Tibial artery (tissue), 4 donors: ENCODE measurements around the gene SMC5.

ENCODE experiments used
- DNase-seq, 2 donors: peaks; one replicate each; pipeline ENCODE4 v3.0.0-alpha.2; 2019
- H3K27ac ChIP-seq, 2 donors: fragments of 200-600 bp; sonication (generic) in 1 of 2; 1 replicate in 1 of 2; 2 replicates in 1 of 2; pipeline ENCODE4 v1.5.1; 2018 to 2019; ENCODE audit warnings: mild to moderate bottlenecking in 1 of 2
- H3K27me3 ChIP-seq, 2 donors: fragments of 200-600 bp; sonication (generic) in 1 of 2; one replicate each; pipeline versions ENCODE4 v1.5.1 to v1.6.0; 2016 to 2019
- H3K36me3 ChIP-seq, 3 donors: fragments of 200-600 bp; sonication (generic) in 2 of 3; one replicate each; pipeline ENCODE4 v1.5.1; 2016 to 2019; ENCODE audit warnings: mild to moderate bottlenecking in 2 of 3
- H3K4me1 ChIP-seq, 4 donors: fragments of 200-600 bp; sonication (generic) in 2 of 4; 1 replicate in 3 of 4; 2 replicates in 1 of 4; pipeline ENCODE4 v1.5.1; 2016 to 2019
- H3K4me3 ChIP-seq, 2 donors: fragments of 200-600 bp; sonication (generic) in 1 of 2; 1 replicate in 1 of 2; 2 replicates in 1 of 2; pipeline ENCODE4 v1.5.1; 2018 to 2019; ENCODE audit warnings: mild to moderate bottlenecking in 2 of 2
- H3K9me3 ChIP-seq, 3 donors: fragments of 200-600 bp; sonication (generic) in 1 of 3; one replicate each; pipeline ENCODE4 v1.5.1; 2016 to 2019
- CTCF ChIP-seq, 2 experiments: fragments of 200-600 bp in 1 of 2; fragments of 450-650 bp in 1 of 2; IDR thresholded peaks; one replicate each; pipeline ENCODE4 v1.5.1; 2017 to 2019; ENCODE audit warnings: antibody characterized with exemption in 2 of 2, mild to moderate bottlenecking in 1 of 2, moderate library complexity in 1 of 2
- intact Hi-C: fragments of 100-400 bp; cut with DNase I; formaldehyde crosslinking; loops from one replicate; pipeline ENCODE4 v1.15.0; 2023; ENCODE audit warnings: low total_unique reads

The SMC5 gene

GRCh38 chr9:70403166-70403565, 144.4 kb downstream of the SMC5 start:
- no peak for TF ChIP-seq CTCF (IDR thresholded peaks at IDR 0.05)
- Histone ChIP-seq H3K4me3 (peak overlapping the region; percentile 27 to 34), H3K27me3 (no peaks in the 10 kb centered on the region), H3K27ac (peak overlapping the region; percentile 69), H3K9me3 (no peaks in the 10 kb centered on the region), H3K4me1 (peaks cover 0 to 100% (median 94%) of the 10 kb centered on the region in 4 donors), H3K36me3 (peaks cover 0 to 8% (median 5%) of the 10 kb centered on the region in 3 donors)
- intact Hi-C loops = loop anchor here (10.0 kb wide), 1 partner anchor 48 kb away; no protein-coding TSS in a partner anchor
- DNase-seq = no peak

DNA sequence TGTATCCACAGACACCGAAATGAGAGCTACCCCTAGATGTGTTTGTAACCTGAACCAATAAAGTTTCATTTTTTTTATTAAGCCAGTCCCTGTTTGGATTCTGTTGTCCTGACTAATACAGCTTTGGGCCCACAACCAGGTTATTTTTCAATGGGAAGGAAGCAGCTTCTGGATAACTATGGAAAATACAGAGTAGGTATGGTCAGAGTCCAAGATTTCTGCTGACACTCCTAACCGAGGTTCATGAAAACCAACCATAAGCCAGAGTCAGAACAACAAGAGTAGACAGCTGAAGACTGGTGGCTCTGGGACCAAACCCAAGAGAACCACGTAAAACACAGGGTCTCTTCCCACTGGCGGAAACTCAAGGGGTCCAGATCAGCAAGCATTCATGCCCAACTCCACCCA, 144.8 kb downstream of the SMC5 start:
- peaks cover 0 to 100% (median 94%) of the 10 kb centered on the region in 4 donors for H3K4me1 ChIP-seq
- intact Hi-C loops = loop anchor here (10.0 kb wide), 1 partner anchor 49 kb away; no protein-coding TSS in a partner anchor
- H3K27me3 ChIP-seq = no peaks in the 10 kb centered on the region
- peak overlapping the region; percentile 27 to 34 for H3K4me3 ChIP-seq
- no peaks in the 10 kb centered on the region for H3K9me3 ChIP-seq
- H3K27ac ChIP-seq = peak overlapping the region; percentile 69
- TF ChIP-seq CTCF (IDR thresholded peaks at IDR 0.05) = no peak
- peaks cover 0 to 8% (median 5%) of the 10 kb centered on the region in 3 donors for H3K36me3 ChIP-seq
- no peak for DNase-seq

DNA sequence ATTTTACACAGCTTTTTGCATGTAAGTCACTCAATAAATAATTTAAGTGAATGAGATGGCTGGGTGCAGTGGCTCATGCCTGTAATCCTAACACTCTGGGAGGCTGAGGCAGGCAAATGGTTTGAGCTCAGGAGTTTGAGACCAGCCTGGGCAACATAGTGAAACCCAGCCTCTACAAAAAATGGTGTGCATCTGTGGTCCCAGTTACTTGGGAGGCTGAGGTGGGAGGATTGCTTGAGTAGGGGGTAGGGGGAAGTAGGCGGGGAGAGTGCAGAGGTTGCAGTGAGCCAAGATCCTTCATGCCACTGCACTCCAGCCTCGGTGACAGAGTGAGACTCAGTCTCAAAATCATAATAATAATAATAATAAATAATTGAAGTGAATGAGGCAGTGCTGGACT, 145.5 kb downstream of the SMC5 start:
- no peak for DNase-seq
- TF ChIP-seq CTCF (IDR thresholded peaks at IDR 0.05) = no peak
- no peaks in the 10 kb centered on the region for H3K9me3 ChIP-seq
- H3K4me1 ChIP-seq = peaks cover 0 to 98% (median 90%) of the 10 kb centered on the region in 4 donors
- H3K27ac ChIP-seq = peak overlapping the region; percentile 69
- intact Hi-C loops = loop anchor here (10.0 kb wide), 1 partner anchor 49 kb away; no protein-coding TSS in a partner anchor
- H3K36me3 ChIP-seq = peaks cover 0 to 8% (median 5%) of the 10 kb centered on the region in 3 donors
- peak overlapping the region; percentile 27 to 34 for H3K4me3 ChIP-seq
- no peaks in the 10 kb centered on the region for H3K27me3 ChIP-seq
